ENCODE measurements around the gene CASP2. TPM values are rescaled to one million over a fixed set of nuclear protein-coding genes. Genes with fewer than 3 reads are reported as not detected.
"Not testable (repeated sequence)": the region's sequence is repeated elsewhere in the genome, so short reads cannot be mapped to it uniquely, and the experiment has no call there.

Gene CASP2
- polyA plus RNA-seq, 3 donors, result 47.4 to 61.7 (median 61.0) TPM

GRCh38 chr7:143259765-143260164 lies 28.4 kb upstream of the CASP2 start:
- no peak for DNase-seq

- DNase-seq, result no peak
These were observed 26.2 kb upstream of the CASP2 start for GRCh38 chr7:143261901-143262300.

GRCh38 chr7:143263266-143264195 lies 24.6 kb upstream of the CASP2 start, which contains the start of gene GSTK1:
Gene GSTK1, plus strand, starts transcription at chr7:143263441. Its CDS starts 73 bp downstream, at chr7:143263514.
- peak; percentile 71 for DNase-seq

GRCh38 chr7:143264196-143264568 lies 24.0 kb upstream of the CASP2 start:
- not testable (repeated sequence) for DNase-seq

- DNase-seq, result no peak
These were observed 23.0 kb upstream of the CASP2 start for GRCh38 chr7:143265017-143265693.

- no peak for DNase-seq
These were observed 18.9 kb upstream of the CASP2 start for GRCh38 chr7:143269251-143269650.

- DNase-seq, result no peak
These were observed 16.9 kb upstream of the CASP2 start for GRCh38 chr7:143271240-143271639.

GRCh38 chr7:143272871-143273270 lies 15.3 kb upstream of the CASP2 start:
- DNase-seq, result no peak

GRCh38 chr7:143279186-143280098 lies 8.7 kb upstream of the CASP2 start:
- DNase-seq, result peak; percentile 77

GRCh38 chr7:143280160-143280559 lies 8.0 kb upstream of the CASP2 start:
- no peak for DNase-seq

GRCh38 chr7:143280566-143280965 lies 7.6 kb upstream of the CASP2 start:
- no peak for DNase-seq

- no peak for DNase-seq
These were observed 6.6 kb upstream of the CASP2 start for GRCh38 chr7:143281529-143281928.

GRCh38 chr7:143282124-143282523 lies 6.0 kb upstream of the CASP2 start:
- DNase-seq, result no peak

- no peak for DNase-seq
These were observed 4.8 kb upstream of the CASP2 start for GRCh38 chr7:143283381-143283780.

- no peak for DNase-seq
These were observed 3.3 kb upstream of the CASP2 start, which contains the start of gene TMEM139 for GRCh38 chr7:143284591-143285469. Gene TMEM139, plus strand, starts transcription at chr7:143284958. Its CDS starts 1,000 bp downstream, at chr7:143285958.

GRCh38 chr7:143285470-143285778 lies 2.7 kb upstream of the CASP2 start:
- DNase-seq, result no peak

- no peak for DNase-seq
These were observed 2.2 kb upstream of the CASP2 start for GRCh38 chr7:143285806-143286521.

GRCh38 chr7:143286522-143286890 lies 1.6 kb upstream of the CASP2 start:
- DNase-seq, result no peak

GRCh38 chr7:143287339-143287934 lies 714 bp upstream of the CASP2 start:
- DNase-seq, result no peak

- DNase-seq, result no peak
These were observed 685 bp downstream of the CASP2 start for GRCh38 chr7:143288836-143289235.

Data from renal pelvis (tissue), 4 donors.